GM04503 (cell line): ENCODE measurements around the gene TMEM88.

Experiments used
- DNase-seq: peaks from one replicate; pipeline ENCODE4 v3.0.0-alpha.2; 2012; ENCODE audit warnings: low read depth

Gene TMEM88

GRCh38 chr17:7833011-7833794 is 21.7 kb upstream of the TMEM88 start:
- DNase-seq, result no peak

GRCh38 chr17:7833795-7834541 is 20.9 kb upstream of the TMEM88 start, which contains the start of gene KDM6B:
Gene KDM6B, plus strand, starts transcription at chr17:7834217. Its CDS starts 11,338 bp downstream, at chr17:7845555.
- DNase-seq, result no peak

- DNase-seq, result no peak
Measured at GRCh38 chr17:7834542-7834956, 20.3 kb upstream of the TMEM88 start.

GRCh38 chr17:7834957-7835813 is 19.7 kb upstream of the TMEM88 start:
- DNase-seq, result peak; percentile 88

GRCh38 chr17:7835814-7836595 is 18.9 kb upstream of the TMEM88 start:
- DNase-seq, result no peak

GRCh38 chr17:7836596-7837407 is 18.1 kb upstream of the TMEM88 start:
- DNase-seq, result no peak

GRCh38 chr17:7837408-7838088 is 17.3 kb upstream of the TMEM88 start:
- no peak for DNase-seq

GRCh38 chr17:7838090-7839075 is 16.5 kb upstream of the TMEM88 start:
- no peak for DNase-seq

- DNase-seq, result no peak
Measured at GRCh38 chr17:7839190-7839875, 15.5 kb upstream of the TMEM88 start.

GRCh38 chr17:7839876-7840261 is 15.0 kb upstream of the TMEM88 start:
- DNase-seq, result no peak

GRCh38 chr17:7840441-7840840 is 14.4 kb upstream of the TMEM88 start:
- DNase-seq, result no peak

- DNase-seq, result no peak
Measured at GRCh38 chr17:7840875-7841274, 14.0 kb upstream of the TMEM88 start.

- DNase-seq, result no peak
Measured at GRCh38 chr17:7841396-7841914, 13.4 kb upstream of the TMEM88 start.

- DNase-seq, result no peak
Measured at GRCh38 chr17:7841915-7842379, 12.9 kb upstream of the TMEM88 start.

- no peak for DNase-seq
Measured at GRCh38 chr17:7842380-7843256, 12.2 kb upstream of the TMEM88 start.

GRCh38 chr17:7843257-7843535 is 11.7 kb upstream of the TMEM88 start:
- DNase-seq, result no peak
